SKM-1 treated with dmso at 0.1 percent for 144 hours (cell line): ENCODE measurements around the gene MMP24.
A peak's percentile ranks its signal among the peaks of the same experiment; 100 is the strongest.
"Not testable (repeated sequence)": the region's sequence is repeated elsewhere in the genome, so short reads cannot be mapped to it uniquely, and the experiment has no call there.

Experiments
- DNase-seq: peaks from one replicate; lab custom pipeline; 2025; ENCODE audit not compliant: unreplicated experiment; lab: John Stamatoyannopoulos, UW

Gene MMP24

GRCh38 chr20:35226126-35226883 lies at the start of gene MMP24:
Gene MMP24, plus strand, starts transcription at chr20:35226690. Its CDS starts 49 bp downstream, at chr20:35226739.
- no peak for DNase-seq

GRCh38 chr20:35179292-35180212 lies 46.9 kb upstream of the MMP24 start:
- DNase-seq = no peak

GRCh38 chr20:35180266-35180665 lies 46.2 kb upstream of the MMP24 start:
- no peak for DNase-seq

- DNase-seq = no peak
Measured at GRCh38 chr20:35181731-35182130, 44.8 kb upstream of the MMP24 start.

DNA sequence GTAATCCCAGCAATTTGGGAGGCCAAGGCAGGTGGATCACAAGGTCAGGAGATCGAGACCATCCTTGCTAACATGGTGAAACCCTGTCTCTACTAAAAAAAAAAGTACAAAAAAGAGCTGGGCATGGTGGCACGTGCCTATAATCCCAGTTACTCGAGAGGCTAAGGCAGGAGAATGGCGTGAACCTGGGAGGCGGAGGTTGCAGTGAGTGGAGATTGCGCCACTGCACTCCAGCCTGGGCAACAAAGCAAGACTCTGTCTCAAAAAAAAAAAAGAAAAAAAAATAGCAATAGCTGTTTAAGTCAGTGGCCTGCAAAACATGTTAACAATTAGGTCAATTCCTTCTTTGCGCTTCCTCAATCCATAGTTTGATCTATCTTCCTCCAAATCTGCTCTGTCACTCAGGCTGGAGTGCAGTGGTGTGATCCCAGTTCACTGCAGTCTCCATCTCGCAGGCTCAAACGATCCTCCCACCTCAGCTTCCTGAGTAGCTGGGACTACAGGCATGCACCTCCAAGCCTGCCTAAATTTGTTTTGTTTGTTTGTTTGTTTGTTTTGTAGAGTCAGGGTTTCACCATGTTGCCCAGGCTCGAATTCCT lies 39.7 kb upstream of the MMP24 start:
- not testable (repeated sequence) for DNase-seq

DNA sequence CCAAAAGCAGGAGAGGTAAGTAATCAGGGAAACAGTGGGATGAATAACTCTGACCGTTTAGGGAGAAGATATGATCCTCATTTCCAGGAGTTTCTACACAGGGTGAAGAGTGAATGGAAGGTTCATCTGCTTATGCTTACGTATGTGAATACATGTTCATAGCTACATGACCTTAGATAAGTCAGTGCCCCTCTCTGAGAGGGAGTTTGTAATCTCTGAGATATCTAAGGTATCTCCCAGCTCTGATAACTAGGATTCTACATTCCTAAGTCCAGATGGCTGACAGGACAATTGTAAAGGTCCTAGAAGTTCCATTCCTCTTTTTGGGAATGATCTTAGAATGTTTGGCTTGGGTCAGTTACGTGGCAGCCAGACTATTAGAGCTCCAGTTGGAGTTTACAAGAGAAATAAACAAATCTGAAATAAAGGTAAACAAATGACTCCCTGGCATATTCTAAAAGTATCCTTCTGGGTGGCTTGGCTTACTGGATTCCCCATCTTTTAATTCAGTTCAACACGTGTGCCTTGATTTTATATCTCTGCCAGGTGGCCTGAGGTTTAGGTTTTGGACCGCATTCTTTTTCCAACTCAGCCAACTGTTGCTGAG lies 38.8 kb upstream of the MMP24 start:
- no peak for DNase-seq

GRCh38 chr20:35189223-35189622 lies 37.3 kb upstream of the MMP24 start:
- not testable (repeated sequence) for DNase-seq

DNA sequence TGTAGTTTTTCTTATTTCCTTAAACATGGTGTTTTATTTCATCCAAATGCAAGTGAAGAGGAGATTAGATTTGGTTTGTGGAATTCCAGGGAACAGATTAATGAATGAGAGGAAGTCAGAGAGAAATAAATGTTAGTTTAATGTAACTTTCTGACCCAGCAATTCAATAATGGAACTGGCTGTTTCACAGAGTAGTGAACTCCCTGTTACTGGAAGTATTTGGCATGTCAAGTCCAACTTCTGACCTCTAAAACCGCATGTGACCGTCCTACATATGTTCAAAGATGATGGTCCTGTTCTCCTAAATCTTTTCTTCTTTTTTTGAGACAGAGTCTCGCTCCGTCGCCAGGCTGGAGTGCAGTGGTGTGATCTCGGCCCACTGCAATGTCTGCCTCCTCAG lies 35.9 kb upstream of the MMP24 start:
- DNase-seq = no peak

DNA sequence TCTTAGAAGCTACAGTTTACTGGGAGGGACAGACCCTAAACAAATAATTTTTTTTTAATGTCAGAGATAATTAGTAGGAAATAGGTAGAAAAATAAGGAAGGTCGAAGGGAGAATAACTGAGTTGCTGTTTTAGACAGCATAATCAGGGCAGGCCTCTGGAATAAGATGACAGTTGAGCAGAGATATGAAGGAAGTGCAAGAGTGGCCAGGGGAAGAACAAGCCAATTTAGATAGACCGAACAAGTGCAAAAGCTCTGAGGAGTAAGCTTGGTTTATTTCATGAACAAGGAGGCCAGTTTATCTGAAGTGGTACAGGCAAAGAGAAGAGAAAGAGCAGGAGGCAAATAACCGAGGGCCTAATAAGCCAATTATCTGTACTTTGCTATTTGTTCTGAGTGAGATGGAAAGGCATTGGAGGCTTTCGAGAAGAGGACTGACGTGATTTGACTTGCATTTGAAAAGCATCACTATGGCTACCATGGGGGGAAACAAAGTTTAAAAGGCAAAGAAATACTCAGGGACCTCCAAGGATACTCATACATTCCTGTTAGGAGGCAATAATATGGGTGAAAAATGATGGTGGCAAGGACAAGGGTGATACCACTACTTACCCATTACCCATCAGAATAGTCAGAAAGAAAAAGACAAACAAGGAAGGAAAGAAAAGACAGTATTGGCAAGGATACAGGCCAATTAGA lies 34.9 kb upstream of the MMP24 start:
- DNase-seq = no peak

- DNase-seq = no peak
Measured at GRCh38 chr20:35192118-35192872, 34.2 kb upstream of the MMP24 start.

GRCh38 chr20:35193031-35193791 lies 33.3 kb upstream of the MMP24 start:
- not testable (repeated sequence) for DNase-seq

- no peak for DNase-seq
Measured at GRCh38 chr20:35196313-35196712, 30.2 kb upstream of the MMP24 start.

GRCh38 chr20:35199740-35200139 lies 26.8 kb upstream of the MMP24 start:
- no peak for DNase-seq

GRCh38 chr20:35200267-35200666 lies 26.2 kb upstream of the MMP24 start:
- no peak for DNase-seq

- not testable (repeated sequence) for DNase-seq
Measured at GRCh38 chr20:35201467-35201866, 25.0 kb upstream of the MMP24 start.

DNA sequence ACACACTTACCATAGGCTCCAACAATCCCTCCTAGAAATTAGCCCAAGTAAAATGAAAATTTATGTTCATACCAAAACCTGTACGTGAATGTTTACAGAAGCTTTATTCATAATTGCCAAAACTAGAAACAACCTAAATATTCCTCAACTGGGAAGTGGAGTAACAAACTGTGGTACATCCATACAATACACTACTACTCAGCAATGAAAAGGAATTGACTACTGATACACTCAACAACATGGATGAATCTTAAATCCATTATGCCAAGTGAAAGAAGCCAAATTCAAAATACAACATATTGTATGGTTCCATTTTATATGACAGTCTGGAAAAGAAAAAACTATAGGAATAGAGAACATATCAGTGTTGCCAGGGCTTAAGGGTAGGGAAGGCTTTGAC lies 19.7 kb upstream of the MMP24 start:
- DNase-seq = no peak

DNA sequence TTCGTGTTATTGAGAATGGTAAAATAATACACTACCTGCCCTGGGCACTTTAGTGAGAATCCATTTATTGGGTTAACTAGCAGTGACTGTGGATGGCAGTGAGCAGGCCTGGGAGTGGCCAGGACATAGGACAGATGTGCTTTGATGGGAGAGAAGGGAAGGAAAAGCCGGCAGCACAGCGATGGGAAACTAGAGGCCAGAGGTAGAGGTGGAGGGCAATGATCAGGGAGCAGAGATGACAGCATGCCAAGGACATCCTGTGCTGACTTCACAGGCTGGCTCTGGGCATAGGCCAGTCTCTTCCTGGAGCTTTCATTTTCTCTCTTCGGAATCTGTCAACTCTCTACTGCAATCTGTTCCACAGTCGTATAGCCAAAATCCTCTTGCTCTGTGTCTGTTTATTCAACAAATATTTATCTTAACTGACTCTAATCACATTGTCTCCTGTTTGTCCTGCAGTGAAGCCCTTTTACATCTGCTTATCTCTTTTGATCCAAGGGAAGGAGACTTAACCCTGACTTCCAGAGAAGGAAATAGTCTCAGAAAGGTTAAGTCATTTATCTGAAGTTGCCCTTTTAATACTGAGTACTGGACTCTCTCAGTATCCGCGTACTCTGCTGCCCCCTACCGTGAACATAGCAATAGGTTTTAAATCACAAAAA lies 18.4 kb upstream of the MMP24 start:
- peak; percentile 76 for DNase-seq

DNA sequence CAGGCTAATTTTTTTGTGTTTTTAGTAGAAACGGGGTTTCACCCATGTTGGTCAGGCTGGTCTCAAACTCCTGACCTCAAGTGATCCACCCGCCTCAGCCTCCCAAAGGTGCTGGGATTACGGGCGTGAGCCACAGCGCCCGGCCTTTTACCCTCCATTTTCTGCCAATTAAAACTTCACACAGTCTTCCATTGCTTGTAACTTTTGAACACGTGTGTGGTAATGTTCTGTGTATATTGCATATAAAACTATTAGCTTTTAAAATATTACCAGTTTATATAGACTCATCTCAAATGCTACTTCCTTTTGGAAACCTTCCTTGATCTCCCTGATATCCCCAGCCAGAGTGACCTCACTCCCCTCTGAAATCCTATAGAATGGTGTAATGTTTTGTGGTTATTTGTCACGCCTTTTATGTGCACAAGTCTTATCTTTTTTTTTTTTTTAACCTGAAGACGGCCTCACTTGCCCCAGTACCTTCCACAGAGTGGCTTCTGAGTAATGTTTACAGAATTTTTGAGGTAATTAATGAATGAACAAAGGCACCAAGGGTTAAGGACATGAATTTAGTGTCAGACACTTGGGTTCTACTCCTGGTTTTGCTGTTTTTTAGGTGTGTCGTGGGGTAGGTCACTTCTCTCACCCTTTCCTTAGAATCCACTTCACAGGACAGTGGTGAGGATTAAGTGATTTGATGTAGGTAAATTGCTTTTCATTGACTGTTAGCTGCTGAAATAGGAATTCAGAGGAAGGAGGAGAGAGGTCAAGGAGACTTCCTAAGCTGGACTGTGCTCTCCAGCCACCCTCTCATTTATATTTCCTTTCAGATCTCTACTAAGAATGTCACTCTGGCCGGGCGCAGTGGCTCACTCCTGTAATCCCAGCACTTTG lies 11.2 kb upstream of the MMP24 start:
- no peak for DNase-seq
